ACC112 (cell line): ENCODE measurements around the gene CACNA2D4.

Source experiments
- H2AFZ ChIP-seq: fragments of 200-600 bp; sonication (generic); one replicate; pipeline ENCODE4 v1.6.0; 2017; ENCODE audit warnings: antibody characterized with exemption, low read length; ENCODE audit not compliant: unreplicated experiment
- H3K27ac ChIP-seq: fragments of 200-600 bp; sonication (generic); 2 replicates; pipeline ENCODE4 v1.5.1; 2014; ENCODE audit warnings: low read depth, mild to moderate bottlenecking, antibody characterized with exemption, low read length, moderate library complexity
- H3K27me3 ChIP-seq: fragments of 200-600 bp; sonication (generic); 2 replicates; pipeline ENCODE4 v1.6.1; 2014; ENCODE audit warnings: mild to moderate bottlenecking, antibody characterized with exemption, low read length, moderate library complexity, mixed read lengths; ENCODE audit not compliant: insufficient read depth
- H3K36me3 ChIP-seq: fragments of 200-600 bp; sonication (generic); 2 replicates; pipeline ENCODE4 v1.6.1; 2016; ENCODE audit warnings: mild to moderate bottlenecking, antibody characterized with exemption, low read length, moderate library complexity, mixed read lengths; ENCODE audit not compliant: insufficient read depth
- H3K4me1 ChIP-seq: fragments of 200-600 bp; sonication (generic); one replicate; pipeline ENCODE4 v1.6.1; 2016; ENCODE audit warnings: low read length, mixed read lengths; ENCODE audit not compliant: insufficient read depth, unreplicated experiment, control insufficient read depth
- H3K4me3 ChIP-seq: fragments of 200-600 bp; sonication (generic); 2 replicates; pipeline ENCODE4 v1.5.1; 2014; ENCODE audit warnings: mild to moderate bottlenecking, low read depth, low read length
- H3K79me2 ChIP-seq: fragments of 200-600 bp; sonication (generic); one replicate; pipeline ENCODE4 v1.6.0; 2016; ENCODE audit warnings: low read length; ENCODE audit not compliant: control insufficient read depth, unreplicated experiment, insufficient read depth

Gene CACNA2D4

DNA sequence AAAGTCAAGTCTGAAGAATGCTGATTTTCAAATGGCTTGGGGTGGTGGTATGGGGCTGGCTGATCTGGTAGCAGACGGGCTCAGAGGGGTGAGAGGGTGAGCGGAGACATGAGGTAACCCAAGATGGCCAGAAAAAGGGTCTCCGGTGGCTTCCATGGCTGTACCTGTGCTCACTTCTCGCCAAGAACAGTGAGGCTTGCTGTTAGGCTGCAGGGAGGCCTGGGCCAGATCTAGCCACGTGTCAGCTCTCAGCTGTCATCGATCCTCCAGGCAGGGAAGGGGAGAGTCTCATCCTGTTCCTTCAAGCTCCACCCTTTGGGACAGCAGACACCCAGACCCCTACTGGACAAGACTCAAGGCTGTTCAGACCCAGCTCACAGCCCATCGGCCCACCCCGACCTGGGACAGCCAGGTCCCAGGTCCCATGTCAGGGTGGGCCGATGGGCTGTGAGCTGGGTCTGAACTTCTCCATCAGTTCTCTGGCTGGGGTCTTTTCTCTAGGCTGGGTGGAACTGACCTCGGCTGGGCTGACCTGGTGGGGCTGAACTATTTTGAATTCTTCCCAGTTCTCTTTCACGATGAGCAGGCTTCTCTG is 89.0 kb downstream of the CACNA2D4 start:
- Histone ChIP-seq H3K36me3 (no peaks in the 10 kb centered on the region), H3K27me3 (peaks cover 77% of the 10 kb centered on the region), H3K79me2 (no peaks in the 10 kb centered on the region), H3K27ac (no peak overlapping the region), H2AFZ (no peak overlapping the region), H3K4me3 (no peak overlapping the region), H3K4me1 (no peaks in the 10 kb centered on the region)

DNA sequence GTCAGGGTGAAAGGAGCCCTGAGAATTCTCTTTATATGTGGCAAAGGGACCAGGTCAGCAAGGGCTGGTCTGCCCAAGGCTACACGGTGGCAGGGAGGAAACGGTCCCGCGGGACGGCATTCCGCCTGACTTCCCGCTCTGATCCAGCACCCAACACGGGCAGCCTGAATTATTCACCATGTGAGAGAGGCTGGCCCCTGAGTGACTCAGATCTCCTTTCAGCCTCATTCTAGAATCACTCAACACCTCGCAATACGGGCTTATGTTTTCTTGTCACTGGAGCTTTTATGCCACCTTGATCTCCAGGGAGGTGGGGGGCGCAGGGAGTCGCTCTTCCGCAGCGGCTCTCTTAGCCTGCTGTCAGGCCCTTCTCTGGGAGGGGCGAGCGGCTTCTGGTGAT is 89.6 kb downstream of the CACNA2D4 start:
- no peaks in the 10 kb centered on the region for H3K4me1 ChIP-seq
- H3K27ac ChIP-seq = no peak overlapping the region
- no peak overlapping the region for H2AFZ ChIP-seq
- H3K79me2 ChIP-seq = no peaks in the 10 kb centered on the region
- H3K36me3 ChIP-seq = no peaks in the 10 kb centered on the region
- no peak overlapping the region for H3K4me3 ChIP-seq
- H3K27me3 ChIP-seq = peaks cover 76% of the 10 kb centered on the region

DNA sequence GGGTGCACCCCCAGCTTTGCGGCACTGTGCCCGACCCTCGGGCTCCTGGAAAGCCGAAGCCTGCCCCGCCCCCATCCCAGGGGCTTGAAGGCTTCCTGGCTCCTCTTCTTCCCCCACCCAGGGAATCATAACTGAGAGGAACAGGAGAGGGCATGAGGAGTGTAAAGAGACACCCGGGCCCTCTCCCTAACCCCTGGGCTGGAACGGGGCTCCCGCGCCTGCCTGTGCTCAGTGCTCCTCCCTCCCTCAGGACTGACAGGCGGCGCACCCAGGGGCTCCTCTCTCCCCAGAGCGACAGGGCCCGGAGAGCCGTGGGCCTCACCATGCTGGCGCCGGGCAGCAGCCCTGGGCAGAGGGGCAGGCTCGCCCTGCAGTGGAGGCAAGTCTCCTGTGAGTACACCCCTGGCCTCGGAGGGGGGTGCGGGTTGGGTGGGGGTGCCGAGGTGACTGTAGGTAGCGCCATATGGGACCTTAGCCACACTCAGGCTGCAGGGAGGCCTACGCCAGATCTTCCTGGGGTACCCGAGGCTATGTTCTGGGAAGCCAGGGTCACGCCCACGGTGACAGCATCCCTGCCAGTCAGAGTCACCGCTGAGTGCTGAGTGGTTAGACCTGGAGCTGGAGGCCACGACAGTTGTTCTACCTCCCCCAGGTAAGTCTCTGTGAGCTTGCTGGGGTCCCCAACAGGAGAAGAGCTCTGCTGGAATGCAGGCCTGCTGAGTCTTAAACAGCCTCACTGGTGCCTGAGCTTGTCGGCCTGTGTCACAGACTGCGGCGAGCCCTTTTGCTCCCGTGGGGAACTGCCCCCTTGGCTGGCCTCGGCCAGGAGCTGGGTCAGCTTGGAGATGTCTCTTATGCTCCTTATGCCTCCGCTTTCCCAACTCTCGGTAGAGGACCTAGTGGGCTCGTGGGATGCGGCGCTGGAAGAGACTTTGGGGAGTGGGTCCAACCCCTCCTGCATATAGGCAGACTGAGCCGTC is 90.3 kb downstream of the CACNA2D4 start:
- Histone ChIP-seq H3K36me3 (no peaks in the 10 kb centered on the region), H3K79me2 (no peaks in the 10 kb centered on the region), H3K4me1 (no peaks in the 10 kb centered on the region), H3K27ac (no peak overlapping the region), H3K27me3 (peaks cover 76% of the 10 kb centered on the region), H2AFZ (no peak overlapping the region), H3K4me3 (no peak overlapping the region)

DNA sequence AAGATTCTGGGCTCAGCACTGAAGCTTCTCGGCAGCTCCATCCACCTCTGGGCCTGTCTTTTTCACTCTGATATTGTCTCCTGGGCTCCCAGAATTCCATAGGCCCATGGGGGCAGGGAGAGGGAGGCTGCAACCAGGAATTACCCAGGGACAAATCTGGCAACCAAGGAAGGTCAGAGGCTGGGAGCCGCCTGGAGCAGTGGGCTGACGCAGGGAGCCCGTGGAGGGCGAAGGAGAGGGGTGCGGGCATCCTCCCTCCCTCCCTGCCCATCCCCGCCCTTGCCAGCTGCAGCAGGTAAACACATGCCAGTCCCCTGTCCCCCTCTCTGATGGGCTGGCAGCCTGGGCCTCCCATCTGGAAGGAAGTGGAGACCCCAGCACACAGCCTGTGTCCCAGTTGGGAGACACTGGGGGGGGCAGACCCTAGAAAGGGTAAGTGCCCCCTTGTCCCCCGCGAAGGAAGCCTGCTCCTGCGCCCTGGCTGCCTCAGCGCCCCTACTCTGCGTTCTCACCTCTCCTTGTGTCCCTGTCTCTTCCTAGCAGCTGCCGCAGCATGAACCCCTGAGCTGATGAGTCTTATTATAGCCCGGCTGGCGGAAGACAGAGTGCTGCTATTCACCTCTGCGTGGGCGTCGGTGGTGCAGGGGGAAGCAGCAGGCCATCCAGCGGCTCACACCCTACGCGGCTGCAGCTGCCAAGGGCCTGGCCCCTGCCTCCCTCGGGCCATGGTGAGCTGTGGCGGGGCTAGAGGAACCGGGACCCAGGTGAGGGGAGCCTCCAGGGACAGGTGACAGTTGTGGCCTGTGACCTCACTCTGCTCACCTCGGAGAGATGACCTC is 91.4 kb downstream of the CACNA2D4 start:
- no peaks in the 10 kb centered on the region for H3K4me1 ChIP-seq
- H2AFZ ChIP-seq = no peak overlapping the region
- H3K27me3 ChIP-seq = peaks cover 76% of the 10 kb centered on the region
- no peaks in the 10 kb centered on the region for H3K79me2 ChIP-seq
- no peak overlapping the region for H3K27ac ChIP-seq
- no peak overlapping the region for H3K4me3 ChIP-seq
- no peaks in the 10 kb centered on the region for H3K36me3 ChIP-seq

DNA sequence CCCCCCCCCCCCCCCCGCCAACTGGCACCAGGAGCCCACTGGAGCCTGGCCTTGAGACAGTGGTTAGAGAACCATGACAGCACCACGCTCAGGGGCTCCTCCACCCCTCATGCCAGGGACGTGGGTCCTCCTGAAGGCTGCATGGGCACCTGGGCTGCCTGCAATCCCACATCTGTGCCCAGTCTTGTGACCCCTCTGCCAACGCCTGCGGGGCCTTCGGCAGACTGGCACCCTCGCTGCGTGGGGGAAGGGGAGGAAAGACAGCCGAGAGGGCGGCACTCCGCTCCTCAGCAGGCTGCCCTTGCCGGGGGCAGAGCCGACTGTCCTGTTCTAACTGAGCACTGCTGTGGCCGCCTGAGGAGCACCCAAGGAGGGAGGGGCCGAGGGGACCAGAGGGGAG is 92.1 kb downstream of the CACNA2D4 start:
- Histone ChIP-seq H3K4me1 (no peaks in the 10 kb centered on the region), H3K36me3 (no peaks in the 10 kb centered on the region), H3K27ac (no peak overlapping the region), H3K4me3 (no peak overlapping the region), H3K79me2 (no peaks in the 10 kb centered on the region), H2AFZ (no peak overlapping the region), H3K27me3 (peaks cover 76% of the 10 kb centered on the region)

DNA sequence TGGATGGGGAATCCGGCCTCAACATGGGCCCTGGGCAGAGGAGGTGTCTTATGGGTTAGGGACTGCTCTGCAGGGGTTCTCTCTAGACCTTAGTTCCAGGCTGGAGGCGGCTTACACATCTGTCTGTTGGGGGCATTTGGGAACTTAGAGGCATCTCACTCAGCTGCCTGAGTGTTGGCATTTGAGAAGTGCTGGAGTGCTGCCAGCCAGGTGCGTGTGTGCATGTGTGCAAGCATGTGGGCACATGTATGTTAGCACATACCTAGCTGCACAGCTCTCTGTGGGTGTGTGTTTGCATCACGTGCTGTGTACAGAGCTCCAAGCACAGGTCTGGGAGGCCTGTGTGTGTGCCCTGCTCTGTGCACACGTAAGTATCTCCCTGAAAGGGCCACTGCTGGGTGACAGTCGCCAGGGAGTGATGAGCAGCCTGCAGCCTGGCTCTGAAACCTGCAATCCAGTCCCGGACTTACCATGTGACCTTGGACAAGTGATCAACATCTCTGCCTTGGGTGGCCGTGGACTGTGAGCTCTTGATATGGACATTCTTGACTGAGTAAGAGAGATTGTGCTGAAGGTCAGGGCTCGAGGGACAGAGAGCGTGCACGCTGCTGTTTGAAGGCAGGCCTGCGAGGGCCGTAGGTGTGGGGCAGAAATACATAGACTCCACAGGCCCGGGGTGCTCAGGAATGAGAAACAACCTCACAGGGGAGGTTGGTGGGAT is 92.9 kb downstream of the CACNA2D4 start:
- H3K4me1 ChIP-seq = no peaks in the 10 kb centered on the region
- no peaks in the 10 kb centered on the region for H3K79me2 ChIP-seq
- no peak overlapping the region for H3K27ac ChIP-seq
- H3K27me3 ChIP-seq = peaks cover 76% of the 10 kb centered on the region
- no peak overlapping the region for H2AFZ ChIP-seq
- no peak overlapping the region for H3K4me3 ChIP-seq
- no peaks in the 10 kb centered on the region for H3K36me3 ChIP-seq

DNA sequence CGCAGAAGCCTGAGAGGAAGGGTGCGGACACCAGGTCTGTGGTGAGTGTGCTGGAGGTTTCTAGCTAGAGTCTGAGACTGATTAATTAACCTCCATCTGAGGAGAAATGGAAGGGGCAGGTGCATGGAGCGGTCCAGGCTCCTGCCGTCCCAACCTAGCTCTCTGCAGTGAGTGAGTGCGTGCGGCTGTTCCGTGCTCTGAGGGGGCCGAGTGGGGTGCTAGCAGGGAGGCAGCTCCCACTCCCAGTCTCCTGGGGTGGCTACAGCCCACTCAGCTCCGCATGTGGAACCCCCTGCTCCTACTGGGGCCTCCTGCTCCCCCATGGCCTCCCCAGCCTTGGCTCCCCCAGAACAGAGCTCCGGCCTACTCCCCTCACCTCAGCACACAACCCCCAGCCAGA is 95.2 kb downstream of the CACNA2D4 start:
- no peak overlapping the region for H3K27ac ChIP-seq
- peaks cover 77% of the 10 kb centered on the region for H3K27me3 ChIP-seq
- no peak overlapping the region for H3K4me3 ChIP-seq
- no peaks in the 10 kb centered on the region for H3K79me2 ChIP-seq
- no peaks in the 10 kb centered on the region for H3K36me3 ChIP-seq
- no peak overlapping the region for H2AFZ ChIP-seq
- no peaks in the 10 kb centered on the region for H3K4me1 ChIP-seq

DNA sequence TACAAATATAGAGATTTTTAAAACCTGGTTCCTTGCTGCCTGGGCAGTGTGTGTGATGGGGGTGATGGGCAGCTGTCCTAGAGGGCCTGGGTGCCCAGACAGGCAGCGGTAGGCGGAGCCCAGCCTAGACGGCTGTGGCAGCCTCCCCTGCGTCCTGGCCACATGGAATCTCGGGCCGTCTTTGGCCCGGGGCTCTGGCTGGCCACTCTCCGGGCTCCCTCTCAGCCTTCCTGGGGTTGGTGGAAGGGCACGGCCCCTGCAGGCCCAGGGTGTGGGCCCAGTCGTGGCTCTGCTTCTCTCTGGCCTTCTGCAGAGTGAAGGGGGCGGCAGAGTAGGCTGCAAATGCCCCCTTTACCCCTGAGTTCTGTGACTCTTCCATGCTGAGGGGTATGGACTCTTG is 95.8 kb downstream of the CACNA2D4 start:
- Histone ChIP-seq H3K36me3 (no peaks in the 10 kb centered on the region), H3K27me3 (peaks cover 76% of the 10 kb centered on the region), H3K79me2 (no peaks in the 10 kb centered on the region), H3K27ac (no peak overlapping the region), H3K4me1 (no peaks in the 10 kb centered on the region), H3K4me3 (no peak overlapping the region), H2AFZ (no peak overlapping the region)

DNA sequence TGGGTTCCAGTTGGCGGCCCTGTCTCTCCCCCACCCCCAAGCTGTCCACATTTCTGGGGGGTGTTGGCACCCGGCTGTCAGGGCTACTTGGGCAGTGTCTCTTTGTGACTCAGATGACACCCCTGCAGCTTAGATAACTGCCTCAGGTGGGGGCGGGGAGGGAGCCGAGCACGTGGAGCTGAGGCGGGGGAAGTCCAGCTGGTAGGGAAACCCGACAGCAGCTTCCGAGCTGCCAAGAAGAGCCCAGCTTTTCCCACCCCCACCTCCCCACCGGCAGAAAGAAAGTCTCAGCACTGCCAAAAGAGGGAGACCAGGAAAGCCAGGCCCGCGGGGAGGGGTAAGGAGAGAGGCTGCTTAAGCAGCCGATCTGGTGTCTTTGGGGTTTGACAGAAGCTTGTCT is 96.6 kb downstream of the CACNA2D4 start:
- Histone ChIP-seq H3K36me3 (no peaks in the 10 kb centered on the region), H3K79me2 (no peaks in the 10 kb centered on the region), H3K4me3 (no peak overlapping the region), H3K27me3 (peaks cover 75% of the 10 kb centered on the region), H2AFZ (no peak overlapping the region), H3K27ac (no peak overlapping the region), H3K4me1 (no peaks in the 10 kb centered on the region)

DNA sequence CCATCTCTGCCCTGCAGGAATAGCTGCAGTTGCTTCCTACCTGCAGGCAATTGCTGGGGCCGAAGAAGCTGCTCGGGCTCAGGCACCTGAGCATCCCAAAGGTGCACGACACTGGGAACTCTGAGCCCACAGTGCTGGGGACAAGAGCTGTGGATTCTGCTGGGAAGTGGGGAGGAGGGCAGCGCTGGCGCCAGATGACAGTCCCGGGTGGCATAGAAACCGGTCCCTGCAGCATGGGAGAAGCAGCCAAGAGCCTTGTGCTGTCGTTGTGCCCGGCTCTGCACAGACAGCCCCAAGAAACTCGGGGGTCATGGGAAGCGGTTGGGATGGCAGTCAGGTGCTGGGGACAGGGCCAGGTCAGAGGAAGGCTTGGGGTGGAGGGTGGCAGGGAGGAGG is 97.6 kb downstream of the CACNA2D4 start:
- no peak overlapping the region for H3K27ac ChIP-seq
- H2AFZ ChIP-seq = no peak overlapping the region
- H3K27me3 ChIP-seq = peaks cover 82% of the 10 kb centered on the region
- no peaks in the 10 kb centered on the region for H3K36me3 ChIP-seq
- no peaks in the 10 kb centered on the region for H3K4me1 ChIP-seq
- H3K4me3 ChIP-seq = no peak overlapping the region
- H3K79me2 ChIP-seq = no peaks in the 10 kb centered on the region
